ENCODE data around the gene TREH.
"Not testable (repeated sequence)": the region's sequence is repeated elsewhere in the genome, so short reads cannot be mapped to it uniquely, and the experiment has no call there.

The TREH gene, protein sequence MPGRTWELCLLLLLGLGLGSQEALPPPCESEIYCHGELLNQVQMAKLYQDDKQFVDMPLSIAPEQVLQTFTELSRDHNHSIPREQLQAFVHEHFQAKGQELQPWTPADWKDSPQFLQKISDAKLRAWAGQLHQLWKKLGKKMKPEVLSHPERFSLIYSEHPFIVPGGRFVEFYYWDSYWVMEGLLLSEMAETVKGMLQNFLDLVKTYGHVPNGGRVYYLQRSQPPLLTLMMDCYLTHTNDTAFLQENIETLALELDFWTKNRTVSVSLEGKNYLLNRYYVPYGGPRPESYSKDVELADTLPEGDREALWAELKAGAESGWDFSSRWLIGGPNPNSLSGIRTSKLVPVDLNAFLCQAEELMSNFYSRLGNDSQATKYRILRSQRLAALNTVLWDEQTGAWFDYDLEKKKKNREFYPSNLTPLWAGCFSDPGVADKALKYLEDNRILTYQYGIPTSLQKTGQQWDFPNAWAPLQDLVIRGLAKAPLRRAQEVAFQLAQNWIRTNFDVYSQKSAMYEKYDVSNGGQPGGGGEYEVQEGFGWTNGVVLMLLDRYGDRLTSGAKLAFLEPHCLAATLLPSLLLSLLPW

DNA sequence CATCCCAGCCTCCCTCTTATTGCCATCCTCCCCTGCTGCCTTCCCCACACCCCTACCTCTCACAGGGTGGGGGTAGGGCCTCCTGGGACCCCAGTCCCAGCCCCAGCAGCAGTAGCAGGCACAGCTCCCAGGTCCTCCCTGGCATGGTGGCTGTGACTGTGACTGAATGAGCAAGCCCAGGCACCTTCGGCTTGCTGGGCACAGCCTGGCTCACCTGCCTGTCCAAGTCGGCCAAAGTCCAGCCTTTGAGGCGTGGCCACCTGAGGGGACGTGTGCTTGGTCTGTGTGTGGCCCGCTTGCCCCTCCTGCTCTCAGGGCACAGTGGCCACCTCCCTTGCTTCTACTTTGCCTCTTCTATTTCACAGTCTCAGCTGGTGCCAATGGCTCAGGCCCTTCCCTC lies at the start of gene TREH:
Gene TREH (minus strand): TSS at position 168 of the 400 bp plus-strand sequence. CDS start 23 bp downstream, at position 145.
- DNase-seq = no peak

DNA sequence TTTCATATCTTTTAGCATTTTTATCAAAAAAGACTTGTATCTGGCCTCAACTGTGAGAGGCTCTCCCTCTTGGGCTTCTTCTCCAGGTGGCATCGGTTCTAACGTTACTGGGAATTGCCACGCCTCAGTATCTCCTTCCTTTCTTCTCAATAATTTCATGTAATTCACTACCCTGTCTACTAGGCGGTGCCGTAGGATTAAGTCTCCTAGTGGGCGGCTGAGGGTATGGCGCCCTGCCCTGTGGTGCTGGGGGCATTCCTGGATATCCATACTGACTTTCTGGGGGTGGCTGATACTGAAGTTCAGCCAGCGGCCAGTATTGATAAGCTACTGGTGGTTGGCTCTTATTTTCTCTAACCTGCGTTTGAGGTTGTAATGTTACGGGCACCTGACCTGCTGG lies 48.7 kb upstream of the TREH start:
- DNase-seq = not testable (repeated sequence)

DNA sequence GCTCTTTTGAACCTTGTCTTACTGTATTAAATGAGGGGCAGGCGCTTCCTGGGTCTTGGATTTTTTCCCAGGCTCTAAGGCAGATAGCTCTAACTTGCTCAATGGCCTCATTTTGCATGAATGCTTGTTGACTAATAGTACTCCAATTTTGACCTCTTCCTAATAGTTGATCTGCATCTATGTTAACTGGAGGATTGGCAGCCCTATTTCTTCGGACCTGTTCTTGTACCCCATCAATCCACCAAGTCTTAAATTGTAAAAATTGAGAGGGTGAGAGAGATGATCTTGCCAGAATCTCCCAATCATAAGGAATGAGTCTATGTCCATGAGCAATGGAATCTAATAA lies 48.2 kb upstream of the TREH start:
- DNase-seq = not testable (repeated sequence)

DNA sequence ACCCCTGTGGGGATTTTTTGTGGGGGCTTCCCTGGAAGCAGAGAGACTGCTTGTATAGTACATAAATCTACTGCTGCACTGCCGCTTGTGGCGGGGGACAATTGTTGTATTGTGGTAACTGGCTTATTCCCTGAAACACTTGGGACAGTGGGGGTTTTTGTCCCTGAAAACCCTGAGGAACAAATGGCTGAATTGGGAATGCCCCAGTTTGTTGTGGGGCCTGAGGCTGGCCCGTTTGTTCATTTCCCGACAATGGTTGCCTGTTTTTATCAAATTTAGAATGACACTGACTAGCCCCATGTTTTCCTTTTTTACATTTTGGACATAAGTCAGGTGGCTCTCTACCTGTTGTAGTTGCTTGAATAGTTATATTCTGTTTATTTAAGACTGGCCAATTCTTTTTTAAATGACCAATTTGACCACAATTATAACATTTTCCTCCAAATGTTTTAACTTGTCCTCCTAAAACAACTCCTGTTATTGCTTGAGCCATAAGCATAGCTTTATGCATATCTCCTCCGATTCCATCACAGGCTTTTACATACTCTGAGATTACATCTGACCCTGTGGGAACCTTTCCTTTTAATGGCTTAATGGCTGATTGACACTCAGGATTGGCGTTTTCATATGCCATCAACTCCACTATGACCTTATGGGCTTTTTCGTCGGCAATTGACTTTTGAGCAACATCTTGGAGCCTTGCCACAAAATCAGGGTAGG lies 47.7 kb upstream of the TREH start:
- not testable (repeated sequence) for DNase-seq

DNA sequence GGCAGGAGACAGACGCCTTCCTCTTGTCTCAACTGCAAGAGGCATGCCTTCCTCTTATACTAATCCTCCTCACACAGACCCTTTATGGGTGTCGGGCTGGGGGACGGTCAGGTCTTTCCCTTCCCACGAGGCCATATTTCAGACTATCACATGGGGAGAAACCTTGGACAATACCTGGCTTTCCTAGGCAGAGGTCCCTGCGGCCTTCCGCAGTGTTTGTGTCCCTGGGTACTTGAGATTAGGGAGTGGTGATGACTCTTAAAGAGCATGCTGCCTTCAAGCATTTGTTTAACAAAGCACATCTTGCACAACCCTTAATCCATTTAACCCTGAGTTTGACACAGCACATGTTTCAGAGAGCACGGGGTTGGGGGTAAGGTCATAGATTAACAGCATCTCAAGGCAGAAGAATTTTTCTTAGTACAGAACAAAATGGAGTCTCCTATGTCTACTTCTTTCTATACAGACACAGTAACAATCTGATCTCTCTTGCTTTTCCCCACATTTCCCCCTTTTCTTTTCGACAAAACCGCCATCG lies 42.1 kb upstream of the TREH start:
- DNase-seq = not testable (repeated sequence)

DNA sequence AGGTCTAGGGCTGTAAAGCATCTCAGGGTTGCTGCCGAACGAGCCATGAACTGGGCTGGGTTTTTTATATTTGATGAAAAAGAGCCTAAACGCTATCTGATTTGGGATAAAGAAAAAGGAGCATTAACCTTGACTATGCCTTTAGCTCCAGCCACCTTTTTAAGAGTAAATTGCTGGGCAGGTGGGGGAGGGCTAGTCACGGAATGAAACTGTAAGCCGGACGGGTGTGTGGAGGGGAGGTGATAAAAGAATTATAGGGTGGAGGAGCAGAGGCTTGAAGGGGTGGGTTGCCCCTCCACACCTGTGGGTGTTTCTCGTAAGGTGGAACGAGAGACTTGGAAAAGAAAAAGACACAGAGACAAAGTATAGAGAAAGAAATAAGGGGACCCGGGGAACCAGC lies 41.3 kb upstream of the TREH start:
- DNase-seq = not testable (repeated sequence)

DNA sequence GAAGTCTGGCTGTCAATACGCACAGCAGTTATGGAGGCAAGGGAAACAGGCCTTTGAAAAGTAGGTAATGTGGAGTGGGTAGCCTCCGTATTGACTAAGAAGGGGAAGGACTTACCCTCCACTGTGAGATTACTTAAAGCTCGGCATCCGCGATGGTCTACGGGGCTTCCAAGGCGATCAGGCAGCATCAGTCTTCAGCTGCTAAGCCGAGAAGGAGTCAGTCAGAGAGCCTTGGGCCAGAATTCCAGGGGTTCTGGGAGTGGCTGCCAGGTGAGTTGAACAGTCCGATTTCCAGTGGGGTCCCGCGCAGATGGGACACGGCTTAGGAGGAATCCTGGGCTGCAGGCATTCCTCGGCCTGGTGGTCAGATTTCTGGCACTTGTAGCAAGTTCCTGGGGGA lies 40.6 kb upstream of the TREH start:
- DNase-seq = not testable (repeated sequence)

DNA sequence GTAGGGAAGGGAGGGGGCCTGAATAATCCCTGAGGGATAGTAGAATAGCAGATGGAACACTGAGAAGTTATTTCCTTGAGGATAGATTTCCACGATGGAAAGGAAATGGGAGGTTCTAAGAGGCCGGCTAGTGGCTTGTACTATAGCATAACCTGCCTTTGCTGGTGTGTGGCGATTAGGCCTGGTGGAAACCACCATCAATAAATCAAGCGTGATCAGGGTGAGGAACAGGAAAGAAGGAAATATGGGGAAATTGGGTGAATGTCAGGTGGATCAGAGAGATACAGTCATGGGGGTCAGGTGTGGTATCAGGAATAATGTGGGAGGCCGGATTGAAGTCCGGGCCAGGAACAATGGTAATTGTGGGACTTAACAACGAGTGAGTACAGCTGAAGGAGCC lies 39.1 kb upstream of the TREH start:
- not testable (repeated sequence) for DNase-seq

DNA sequence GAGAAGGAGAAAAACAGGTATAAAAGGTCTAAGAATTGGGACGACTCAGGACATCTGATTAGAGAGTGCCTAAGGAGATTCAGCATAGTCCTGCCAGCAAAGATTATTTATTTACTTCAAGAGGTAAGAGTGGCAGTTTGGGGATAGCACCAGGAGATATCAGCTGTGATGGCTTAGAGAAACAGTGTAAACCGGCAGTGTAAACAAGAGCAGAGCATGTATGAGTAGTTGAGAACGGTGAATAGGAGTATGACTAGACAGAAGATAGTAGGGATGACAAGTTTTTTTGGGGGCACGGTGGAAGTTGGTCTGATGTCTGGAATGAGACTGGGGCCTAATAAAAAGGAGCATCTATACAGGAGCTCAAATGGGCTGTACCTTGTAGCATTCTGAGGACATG lies 38.3 kb upstream of the TREH start:
- not testable (repeated sequence) for DNase-seq

DNA sequence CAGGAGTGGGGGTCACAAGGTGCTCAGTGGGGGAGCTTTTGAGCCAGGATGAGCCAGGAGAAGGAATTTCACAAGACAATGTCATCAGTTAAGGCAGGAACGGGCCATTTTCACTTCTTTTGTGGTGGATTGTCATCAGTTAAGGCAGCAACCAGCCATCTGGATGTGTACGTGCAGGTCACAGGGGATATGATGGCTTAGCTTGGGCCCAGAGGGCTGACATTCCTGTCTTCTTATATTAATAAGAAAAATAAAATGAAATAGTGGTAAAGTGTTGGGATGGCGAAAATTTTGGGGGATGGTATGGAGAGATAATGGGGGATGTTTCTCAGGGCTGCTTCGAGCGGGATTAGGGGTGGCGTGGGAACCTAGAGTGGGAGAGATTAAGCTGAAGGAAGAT lies 37.8 kb upstream of the TREH start:
- not testable (repeated sequence) for DNase-seq

DNA sequence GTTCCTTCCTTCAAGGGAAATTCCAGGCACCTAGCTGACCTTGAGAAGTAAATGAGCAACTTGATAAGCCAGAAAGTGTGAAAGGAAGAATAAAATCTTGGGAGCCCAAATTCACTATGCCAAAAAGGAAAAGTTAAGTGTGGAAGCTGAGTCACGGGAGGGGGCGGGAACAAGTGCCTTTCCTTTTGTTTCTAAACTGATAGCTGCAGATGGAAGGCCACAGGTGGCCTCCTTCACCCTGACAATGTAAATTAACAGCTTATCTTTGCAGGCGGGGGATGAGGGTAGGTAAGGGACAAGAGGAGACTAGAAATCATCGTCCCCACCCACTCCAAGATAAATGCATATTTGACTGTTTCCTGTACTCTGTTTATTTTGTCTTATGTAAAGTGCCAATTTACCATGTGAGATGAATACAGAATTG lies 36.4 kb upstream of the TREH start:
- no peak for DNase-seq

DNA sequence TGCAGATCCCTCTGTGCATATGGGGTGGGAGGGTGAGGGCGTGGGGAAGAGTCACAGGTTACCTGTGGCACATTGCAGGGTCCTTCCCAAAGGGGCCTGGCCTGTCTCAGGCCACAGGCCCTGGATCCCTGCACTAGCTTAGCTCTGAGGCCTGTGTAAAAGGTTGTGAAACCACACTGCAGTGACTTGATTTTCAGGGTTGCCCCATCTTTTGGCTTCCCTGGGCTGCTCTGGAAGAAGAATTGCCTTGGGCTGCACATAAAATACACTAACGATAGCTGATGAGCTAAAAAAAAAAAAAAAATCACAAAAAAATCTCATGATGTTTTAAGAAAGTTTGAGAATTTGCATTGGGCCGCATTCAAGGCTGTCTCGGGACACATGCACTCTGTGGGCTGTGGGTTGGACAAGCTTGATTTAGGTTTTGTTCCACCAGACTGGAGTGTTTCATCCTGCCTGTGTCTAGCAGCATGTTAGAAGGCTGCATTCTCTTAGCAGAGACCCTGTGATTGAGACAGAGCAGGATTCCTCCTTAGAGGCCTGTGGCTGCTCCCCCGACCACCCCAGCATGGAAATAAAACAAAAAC lies 35.9 kb upstream of the TREH start:
- no peak for DNase-seq

DNA sequence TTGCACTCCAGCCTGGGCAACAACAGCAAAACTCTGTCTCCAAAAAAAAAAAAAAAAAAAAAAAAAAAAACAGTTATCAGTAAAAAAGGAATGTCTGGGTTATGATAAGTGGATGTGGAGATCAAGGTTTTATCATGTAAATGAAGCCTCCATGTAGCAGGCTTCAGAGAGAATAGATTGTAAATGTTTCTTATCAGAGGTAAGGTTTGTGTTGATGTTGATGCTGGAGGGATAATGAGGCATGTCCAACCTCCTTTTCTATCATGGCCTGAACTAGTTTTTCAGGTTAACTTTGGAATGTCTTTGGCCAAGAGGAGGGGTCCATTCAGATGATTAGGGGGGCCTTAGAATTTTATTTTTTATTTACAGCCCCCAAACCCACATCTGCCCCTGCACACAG lies 35.4 kb upstream of the TREH start:
- no peak for DNase-seq

DNA sequence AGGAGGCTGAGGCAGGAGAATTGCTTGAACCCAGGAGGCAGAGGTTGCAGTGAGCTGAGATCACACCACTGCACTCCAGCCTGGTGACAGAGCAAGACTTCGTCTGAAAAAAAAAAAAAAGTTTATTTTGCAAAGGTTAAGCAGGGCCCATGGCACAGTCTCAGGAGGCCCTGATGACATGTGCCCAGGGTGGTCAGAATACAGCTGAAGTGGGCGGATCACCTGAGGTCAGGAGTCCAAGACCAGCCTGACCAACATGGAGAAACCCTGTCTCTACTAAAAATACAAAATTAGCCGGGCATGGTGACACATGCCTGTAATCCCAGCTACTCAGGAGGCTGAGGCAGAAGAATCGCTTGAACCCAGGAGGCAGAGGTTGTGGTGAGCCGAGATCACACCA lies 35.0 kb upstream of the TREH start:
- not testable (repeated sequence) for DNase-seq

DNA sequence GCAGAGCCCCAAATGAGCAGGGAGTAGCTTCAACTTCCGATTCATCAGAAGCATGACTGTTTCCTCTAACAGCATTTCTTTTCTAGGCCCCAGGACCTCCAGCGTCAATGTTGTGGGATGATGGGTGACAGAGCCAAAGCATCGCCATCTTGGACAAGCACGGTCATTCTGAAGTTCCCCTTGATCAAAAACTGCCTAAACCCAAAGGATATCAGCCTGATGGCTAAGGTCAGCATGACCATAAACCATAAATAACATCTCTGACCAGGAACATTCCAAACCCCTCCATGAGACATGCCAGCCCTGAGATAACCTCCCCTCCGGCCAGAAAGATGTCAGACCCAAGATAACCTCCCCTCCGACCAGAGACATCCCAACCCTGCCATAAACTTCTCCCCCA lies 28.8 kb upstream of the TREH start:
- DNase-seq = no peak

DNA sequence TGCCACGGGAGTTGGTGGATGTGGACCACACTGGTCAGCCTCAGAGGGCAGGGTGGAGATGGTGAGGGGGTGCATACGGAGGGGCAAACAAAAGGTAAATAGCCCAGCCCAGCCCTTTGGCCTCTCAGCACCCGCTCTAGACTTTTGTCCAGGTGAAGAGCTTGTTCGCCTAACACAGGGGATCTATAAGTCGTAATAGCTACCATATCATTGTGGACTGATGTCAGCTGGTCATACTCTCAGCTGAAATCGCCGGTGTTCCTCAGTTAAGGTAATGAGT lies 27.0 kb upstream of the TREH start:
- no peak for DNase-seq

DNA sequence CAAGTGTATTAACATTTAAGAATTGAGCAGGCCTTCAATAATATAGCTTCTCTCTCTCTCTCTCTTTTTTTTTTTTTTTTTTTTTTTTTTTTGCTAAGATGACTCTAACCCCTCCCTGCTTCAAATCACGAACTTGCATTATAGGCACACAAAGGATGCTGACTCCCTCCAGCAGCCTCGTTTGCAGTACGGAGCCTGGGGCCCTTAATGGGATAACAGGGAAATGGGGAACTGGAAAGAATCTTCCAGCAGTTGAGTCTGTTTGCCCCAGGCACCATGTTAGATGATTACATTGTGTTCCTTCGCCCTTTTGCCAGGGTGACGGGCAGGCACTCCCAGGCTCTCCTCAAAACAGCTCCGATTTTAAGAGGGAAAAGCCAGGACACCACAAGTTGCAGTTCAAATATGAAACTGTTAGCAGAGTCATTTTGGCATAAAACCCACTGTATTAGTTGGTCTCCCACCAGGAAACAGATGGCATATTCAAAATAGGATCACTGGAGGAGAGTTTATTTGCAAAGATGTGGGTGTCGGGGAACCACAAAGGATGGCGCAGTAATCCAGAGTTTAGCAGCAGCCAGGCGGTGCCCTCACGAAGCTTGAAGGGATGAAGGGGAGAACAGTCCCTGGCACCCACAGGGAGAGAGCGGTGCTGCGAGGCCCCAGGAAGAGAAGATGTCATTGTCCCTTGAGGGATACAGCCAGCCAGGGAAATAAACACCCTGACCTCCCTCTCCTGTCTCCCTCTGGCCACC lies 26.5 kb upstream of the TREH start:
- no peak for DNase-seq

DNA sequence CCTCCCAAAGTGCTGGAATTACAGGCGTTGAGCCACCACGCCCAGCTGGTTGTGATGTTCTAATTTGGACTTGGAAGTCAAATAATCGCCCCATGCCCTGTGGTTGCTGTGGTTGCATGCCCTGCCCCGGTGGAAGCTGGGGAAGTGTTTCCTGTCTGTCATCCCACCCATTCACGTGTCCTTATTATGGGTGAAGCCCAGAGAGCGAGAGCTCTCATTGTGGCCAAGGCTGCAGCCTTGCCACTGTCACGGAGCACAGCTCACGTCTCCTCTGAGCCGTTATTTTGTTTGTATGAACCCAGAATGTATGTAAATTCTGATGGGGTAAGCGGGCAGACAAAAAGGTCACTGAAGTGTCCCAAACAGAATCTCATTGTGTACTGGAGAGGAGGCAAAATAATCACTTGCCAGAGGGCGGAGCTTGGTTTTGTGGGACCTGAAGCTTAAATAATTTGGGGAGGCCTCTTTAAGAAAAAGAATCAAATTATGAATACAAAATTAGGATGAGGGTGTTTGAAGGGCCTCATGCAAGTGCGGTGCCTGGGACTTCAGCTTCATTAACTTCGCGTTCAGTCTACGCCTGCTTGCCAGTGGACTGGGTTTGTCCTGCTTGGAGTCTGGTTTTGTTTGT lies 25.8 kb upstream of the TREH start:
- no peak for DNase-seq

DNA sequence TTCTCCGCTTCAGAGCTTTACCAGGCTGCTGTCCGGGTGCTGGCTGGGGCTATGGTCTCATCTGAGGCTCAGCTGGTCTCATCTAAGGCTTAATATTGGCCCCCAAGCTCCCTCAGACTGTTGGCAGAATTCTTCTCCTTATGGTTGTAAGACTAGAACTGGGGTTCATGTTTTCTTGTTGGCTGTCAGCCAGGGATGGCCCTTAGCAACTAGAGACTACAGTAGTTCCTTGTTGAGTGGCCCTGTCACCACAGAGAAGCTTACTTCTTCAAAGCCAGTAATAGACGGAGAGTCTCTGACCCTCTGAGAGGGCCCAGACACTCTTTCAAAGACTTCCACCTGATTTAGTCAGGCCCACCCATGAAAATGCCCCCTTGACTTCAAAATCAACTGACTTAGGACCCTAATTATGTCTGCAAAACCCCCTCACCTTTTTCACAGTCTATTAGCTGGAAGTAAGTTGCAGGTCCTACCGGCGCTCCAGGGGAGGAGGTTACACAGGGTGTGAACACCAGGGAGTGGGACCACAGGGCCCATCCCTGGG lies 24.2 kb upstream of the TREH start:
- DNase-seq = no peak

DNA sequence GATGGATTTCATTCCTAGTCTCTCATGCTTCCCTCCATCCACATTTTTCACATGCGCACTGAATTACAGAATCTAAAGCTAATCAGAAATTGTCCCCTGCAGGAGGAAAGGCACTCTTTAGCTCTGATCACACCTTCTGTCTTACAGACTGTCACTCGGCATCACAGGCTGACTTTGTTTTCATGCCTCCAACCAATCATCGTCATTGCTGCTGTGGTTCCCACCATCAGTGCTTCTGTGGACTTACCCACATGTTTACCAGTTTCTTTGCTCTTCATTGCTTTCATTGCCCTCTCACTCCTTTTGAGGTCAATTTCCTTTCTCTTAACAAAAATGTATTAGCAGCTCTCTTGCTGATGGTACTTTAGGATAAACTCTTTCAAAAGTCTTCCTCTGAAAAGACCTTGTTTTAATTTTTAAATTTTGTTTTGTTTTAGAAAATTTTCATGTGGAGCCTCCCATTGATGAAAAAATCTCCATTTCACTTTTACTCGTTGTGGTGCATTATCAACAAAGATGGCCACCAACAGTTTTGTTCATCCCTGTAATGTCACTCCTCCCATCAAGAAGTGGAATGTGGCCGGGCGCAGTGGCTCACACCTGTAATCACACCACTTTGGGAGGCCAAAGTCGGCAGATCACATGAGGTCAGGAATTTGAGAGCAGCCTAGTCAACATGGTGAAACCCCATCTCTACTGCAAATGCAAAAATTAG lies 20.2 kb upstream of the TREH start:
- no peak for DNase-seq

DNA sequence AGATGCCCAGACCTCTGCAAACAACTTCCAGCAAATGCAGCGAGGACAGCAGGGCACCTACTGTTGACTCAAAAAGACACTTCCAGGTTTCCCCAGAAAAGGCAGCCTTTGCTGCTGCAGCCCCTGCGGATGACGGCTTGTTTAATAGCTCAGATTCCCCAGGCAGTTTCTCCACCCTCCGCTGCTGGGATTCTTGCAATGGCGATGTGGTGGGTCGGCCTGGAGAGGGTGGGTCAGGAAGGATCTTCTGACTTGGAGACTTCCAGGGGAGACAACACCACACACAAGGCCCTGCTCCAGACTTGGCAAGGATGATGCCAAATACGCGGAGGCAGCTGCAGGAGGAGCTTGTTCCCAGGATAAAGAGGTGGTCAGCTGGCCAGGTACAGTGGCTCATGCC lies 17.9 kb upstream of the TREH start:
- DNase-seq = no peak

Measured in GOT3 (cell line).